ENCODE results near the gene CANX. TPM values are rescaled to one million over a fixed set of nuclear protein-coding genes. Genes with fewer than 3 reads are reported as not detected.

Gene CANX
- total RNA-seq, 2 donors from 2014 or later: 389 to 615 TPM

DNA sequence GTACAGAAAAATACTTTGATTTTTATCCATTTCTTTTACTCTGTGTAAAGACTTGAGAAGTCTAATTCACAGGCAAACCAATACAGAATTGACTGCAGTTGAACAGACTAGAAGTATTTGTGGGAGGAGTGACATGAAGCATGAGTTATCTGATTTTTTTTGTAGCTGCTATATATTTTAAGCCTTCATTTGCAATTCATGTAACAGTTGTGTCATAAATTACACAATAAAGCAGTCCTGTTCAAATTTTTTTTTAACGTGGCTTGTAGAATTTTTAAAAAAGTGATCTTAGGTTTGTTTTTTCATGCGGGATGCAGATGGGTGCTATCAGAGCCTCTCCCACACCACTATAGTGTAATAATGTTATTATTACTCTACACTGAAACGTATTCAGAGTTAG is 31.0 kb downstream of the CANX start:
- Histone ChIP-seq H3K27me3 (ENCODE audit: control insufficient read depth, insufficient read depth, low read length, poor library complexity, severe bottlenecking) (no peaks in the 10 kb centered on the region), H3K27ac (ENCODE audit: low read depth, low read length) (no peak overlapping the region), H3K9ac (ENCODE audit: extremely low read depth, low read length, poor library complexity, severe bottlenecking) (no peak overlapping the region), H3K36me3 (ENCODE audit: control insufficient read depth, insufficient read depth, low read length) (peaks cover 74% of the 10 kb centered on the region), H3K9me3 (ENCODE audit: control insufficient read depth, low read length) (no peaks in the 10 kb centered on the region), H3K4me1 (ENCODE audit: control insufficient read depth, insufficient read depth, low read length) (no peaks in the 10 kb centered on the region), H3K4me3 (ENCODE audit: low read length) (no peak overlapping the region)
- peaks cover 6% of the 10 kb centered on the region for H3K4me1 Mint-ChIP-seq
- 100% methylated on average over 1 of the region's 3 CpGs; no CpG with 5 or more reads in 1 of the 2 experiments for WGBS, 2 experiments (ENCODE audit: insufficient coverage in 1 of 2, insufficient read length in 1 of 2)
- H3K9me3 Mint-ChIP-seq: no peaks in the 10 kb centered on the region
- no peak for DNase-seq
- peaks cover 56% of the 10 kb centered on the region for H3K36me3 Mint-ChIP-seq (ENCODE audit: low read depth)
- TF ChIP-seq, protein P1, sequence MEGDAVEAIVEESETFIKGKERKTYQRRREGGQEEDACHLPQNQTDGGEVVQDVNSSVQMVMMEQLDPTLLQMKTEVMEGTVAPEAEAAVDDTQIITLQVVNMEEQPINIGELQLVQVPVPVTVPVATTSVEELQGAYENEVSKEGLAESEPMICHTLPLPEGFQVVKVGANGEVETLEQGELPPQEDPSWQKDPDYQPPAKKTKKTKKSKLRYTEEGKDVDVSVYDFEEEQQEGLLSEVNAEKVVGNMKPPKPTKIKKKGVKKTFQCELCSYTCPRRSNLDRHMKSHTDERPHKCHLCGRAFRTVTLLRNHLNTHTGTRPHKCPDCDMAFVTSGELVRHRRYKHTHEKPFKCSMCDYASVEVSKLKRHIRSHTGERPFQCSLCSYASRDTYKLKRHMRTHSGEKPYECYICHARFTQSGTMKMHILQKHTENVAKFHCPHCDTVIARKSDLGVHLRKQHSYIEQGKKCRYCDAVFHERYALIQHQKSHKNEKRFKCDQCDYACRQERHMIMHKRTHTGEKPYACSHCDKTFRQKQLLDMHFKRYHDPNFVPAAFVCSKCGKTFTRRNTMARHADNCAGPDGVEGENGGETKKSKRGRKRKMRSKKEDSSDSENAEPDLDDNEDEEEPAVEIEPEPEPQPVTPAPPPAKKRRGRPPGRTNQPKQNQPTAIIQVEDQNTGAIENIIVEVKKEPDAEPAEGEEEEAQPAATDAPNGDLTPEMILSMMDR (conservative IDR thresholded peaks at IDR 0.05): no peak
- no peak overlapping the region for H3K27ac Mint-ChIP-seq
- no peak overlapping the region for H3K4me3 Mint-ChIP-seq
- H3K27me3 Mint-ChIP-seq (ENCODE audit: insufficient read depth): no peaks in the 10 kb centered on the region

DNA sequence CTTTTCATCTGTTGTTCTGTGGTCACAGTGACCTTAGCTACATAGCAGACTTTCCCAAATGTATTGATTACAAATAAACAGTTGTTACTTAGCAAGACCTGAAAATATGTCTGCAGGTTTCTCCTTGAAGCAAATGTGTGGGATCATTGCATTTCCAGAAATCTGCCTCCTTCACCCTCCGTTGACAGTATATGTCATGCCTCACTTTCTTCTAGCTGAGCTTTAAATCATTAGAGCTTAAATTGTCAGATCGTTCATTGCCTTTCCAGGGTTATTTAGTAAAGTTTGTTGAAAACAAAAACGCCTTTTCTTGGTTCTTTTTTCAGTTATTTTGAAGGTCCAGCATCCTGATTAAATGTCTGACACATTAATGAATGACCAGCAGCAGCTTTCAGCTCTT is 31.6 kb downstream of the CANX start:
- no peak for DNase-seq
- peaks cover 69% of the 10 kb centered on the region for H3K36me3 ChIP-seq (ENCODE audit: control insufficient read depth, insufficient read depth, low read length)
- H3K27ac Mint-ChIP-seq: no peak overlapping the region
- no peak overlapping the region for H3K4me3 ChIP-seq (ENCODE audit: low read length)
- H3K4me1 ChIP-seq (ENCODE audit: control insufficient read depth, insufficient read depth, low read length): no peaks in the 10 kb centered on the region
- no peaks in the 10 kb centered on the region for H3K27me3 ChIP-seq (ENCODE audit: control insufficient read depth, insufficient read depth, low read length, poor library complexity, severe bottlenecking)
- H3K36me3 Mint-ChIP-seq (ENCODE audit: low read depth): peaks cover 52% of the 10 kb centered on the region
- WGBS, 2 experiments (ENCODE audit: insufficient coverage in 1 of 2, insufficient read length in 1 of 2): 87 to 90% methylated on average over 3 of the region's 3 CpGs
- no peaks in the 10 kb centered on the region for H3K9me3 Mint-ChIP-seq
- no peaks in the 10 kb centered on the region for H3K27me3 Mint-ChIP-seq (ENCODE audit: insufficient read depth)
- H3K4me3 Mint-ChIP-seq: no peak overlapping the region
- H3K27ac ChIP-seq (ENCODE audit: low read depth, low read length): no peak overlapping the region
- no peak overlapping the region for H3K9ac ChIP-seq (ENCODE audit: extremely low read depth, low read length, poor library complexity, severe bottlenecking)
- TF ChIP-seq, protein P1 (conservative IDR thresholded peaks at IDR 0.05): no peak
- no peaks in the 10 kb centered on the region for H3K9me3 ChIP-seq (ENCODE audit: control insufficient read depth, low read length)
- H3K4me1 Mint-ChIP-seq: peaks cover 7% of the 10 kb centered on the region

DNA sequence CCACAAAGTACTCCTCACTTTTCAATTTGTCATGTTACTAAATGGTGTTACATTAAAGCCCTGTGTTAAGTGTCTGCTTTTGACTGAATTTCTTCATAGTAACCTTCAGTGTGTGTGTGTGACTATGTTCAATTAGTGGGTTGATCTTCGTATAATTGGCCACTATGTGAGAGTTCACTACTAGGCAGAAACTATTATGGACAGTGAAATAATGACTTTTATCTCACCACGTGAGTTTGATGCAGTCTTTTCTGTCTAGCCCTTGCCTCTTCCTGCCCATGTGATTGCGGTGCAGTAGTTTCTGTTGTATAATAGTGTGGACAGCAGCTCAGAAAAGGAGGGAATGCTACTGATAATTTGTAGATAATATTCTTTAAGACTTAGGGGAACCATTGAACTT is 32.1 kb downstream of the CANX start:
- Mint-ChIP-seq H3K4me3 (no peak overlapping the region), H3K27ac (peak overlapping the region; percentile 76), H3K4me1 (peaks cover 7% of the 10 kb centered on the region), H3K9me3 (no peaks in the 10 kb centered on the region), H3K36me3 (ENCODE audit: low read depth) (peaks cover 49% of the 10 kb centered on the region), H3K27me3 (ENCODE audit: insufficient read depth) (no peaks in the 10 kb centered on the region)
- no peak for DNase-seq
- TF ChIP-seq, protein P1 (conservative IDR thresholded peaks at IDR 0.05): no peak
- Histone ChIP-seq H3K36me3 (ENCODE audit: control insufficient read depth, insufficient read depth, low read length) (peaks cover 68% of the 10 kb centered on the region), H3K4me1 (ENCODE audit: control insufficient read depth, insufficient read depth, low read length) (no peaks in the 10 kb centered on the region), H3K9ac (ENCODE audit: extremely low read depth, low read length, poor library complexity, severe bottlenecking) (no peak overlapping the region), H3K27ac (ENCODE audit: low read depth, low read length) (no peak overlapping the region), H3K27me3 (ENCODE audit: control insufficient read depth, insufficient read depth, low read length, poor library complexity, severe bottlenecking) (no peaks in the 10 kb centered on the region), H3K9me3 (ENCODE audit: control insufficient read depth, low read length) (no peaks in the 10 kb centered on the region), H3K4me3 (ENCODE audit: low read length) (no peak overlapping the region)
- 90 to 92% methylated on average over 2 to 3 of the region's 3 CpGs for WGBS, 2 experiments (ENCODE audit: insufficient coverage in 1 of 2, insufficient read length in 1 of 2)

Measured in endodermal cell (in vitro differentiated cells).